Activated effector memory CD4-positive, alpha-beta T cell treated with anti-CD3 and anti-CD28 coated beads, Interleukin-2, amount 50 U/mL, for 16 hours (primary cell): ENCODE data around the gene UBE2E3.
"Not testable (repeated sequence)": the region's sequence is repeated elsewhere in the genome, so short reads cannot be mapped to it uniquely, and the experiment has no call there.

Experiments
- DNase-seq: peaks from one replicate; pipeline ENCODE4 v3.0.0-alpha.2; 2020

The UBE2E3 gene

GRCh38 chr2:181077128-181077709, 96.8 kb downstream of the UBE2E3 start:
- DNase-seq: no peak

DNA sequence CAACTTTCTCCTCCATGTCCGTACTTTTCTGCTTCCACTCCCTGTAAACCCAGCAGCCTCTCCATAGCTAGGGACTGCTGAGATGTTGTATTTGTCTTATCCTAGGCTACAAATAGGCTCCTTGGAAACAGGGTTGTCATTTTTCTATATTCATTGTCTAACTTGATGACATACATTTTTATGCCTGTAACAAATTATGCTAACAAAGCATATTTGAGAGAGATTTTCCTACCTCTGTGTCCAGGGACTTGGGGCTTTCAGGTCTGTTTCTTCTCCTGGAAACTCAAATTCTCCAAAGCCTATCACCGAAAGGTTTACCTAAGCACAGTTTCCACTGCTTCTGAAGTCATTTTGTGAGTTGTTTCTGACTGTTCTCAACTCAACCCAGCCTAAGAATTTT, 102.7 kb downstream of the UBE2E3 start:
- no peak for DNase-seq

- no peak for DNase-seq
Observed at GRCh38 chr2:181085734-181086133, 105.3 kb downstream of the UBE2E3 start.

DNA sequence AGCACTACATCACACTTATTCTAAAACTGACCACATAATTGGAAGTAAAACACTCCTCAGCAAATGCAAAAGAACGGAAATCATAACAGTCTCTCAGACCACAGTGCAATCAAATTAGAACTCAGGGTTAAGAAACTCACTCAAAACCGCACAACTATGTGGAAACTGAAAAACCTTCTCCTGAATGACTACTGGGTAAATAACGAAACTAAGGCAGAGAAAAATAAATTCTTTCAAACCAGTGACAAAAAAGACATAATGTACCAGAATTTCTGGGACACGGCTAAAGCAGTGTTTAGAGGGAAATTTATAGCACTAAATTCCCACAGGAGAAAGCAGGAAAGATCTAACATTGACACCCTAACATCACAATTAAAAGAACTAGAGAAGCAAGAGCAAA, 111.5 kb downstream of the UBE2E3 start:
- DNase-seq: not testable (repeated sequence)

DNA sequence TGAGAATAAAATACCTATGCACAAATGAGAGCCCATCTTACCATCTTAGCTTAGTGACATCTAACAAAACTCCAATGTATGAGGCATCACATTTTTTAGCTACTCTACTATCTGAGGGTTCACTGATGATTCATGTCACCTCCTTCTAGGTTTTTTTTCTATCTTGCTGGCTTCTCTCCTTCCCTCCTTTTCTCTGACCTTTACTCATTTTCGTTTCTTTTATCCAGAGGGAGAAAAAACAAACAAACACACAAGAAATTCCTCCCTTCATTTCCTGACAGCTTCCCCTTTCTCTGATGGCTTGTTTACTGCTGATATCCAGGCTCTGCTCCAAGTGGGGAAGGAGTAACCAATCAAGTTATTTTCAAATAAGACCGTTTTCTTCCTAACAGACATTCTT, 115.1 kb downstream of the UBE2E3 start:
- no peak for DNase-seq

- no peak for DNase-seq
Observed at GRCh38 chr2:181103659-181104058, 123.3 kb downstream of the UBE2E3 start.

DNA sequence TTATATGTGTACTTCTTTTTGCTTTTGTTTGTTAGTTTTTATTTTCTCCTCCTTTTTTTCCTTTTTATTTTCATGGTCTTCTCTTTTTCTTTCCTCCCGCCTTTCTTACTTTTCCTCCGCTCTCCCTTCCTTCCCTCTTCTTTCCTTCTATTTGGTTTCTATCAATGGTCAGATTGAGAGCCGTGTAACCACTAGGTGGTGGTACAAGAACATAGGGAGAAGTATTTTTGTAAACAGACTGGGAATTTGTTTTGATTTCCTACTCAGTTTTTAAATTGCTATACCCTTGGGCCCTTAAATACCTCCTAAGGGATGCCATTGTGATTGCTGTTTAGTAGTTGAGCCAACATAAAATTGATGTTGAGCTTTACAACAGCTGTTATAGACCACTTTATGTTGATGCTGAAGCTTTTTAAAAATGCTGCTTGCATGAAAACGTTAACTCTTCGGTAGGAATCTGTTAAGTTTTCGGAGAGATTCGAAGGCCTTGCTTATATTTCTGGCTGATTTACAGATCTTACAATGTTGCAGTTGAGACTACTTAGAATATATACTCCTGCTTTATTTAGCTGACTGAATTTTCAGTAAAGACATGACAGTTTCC, 124.2 kb downstream of the UBE2E3 start:
- no peak for DNase-seq

DNA sequence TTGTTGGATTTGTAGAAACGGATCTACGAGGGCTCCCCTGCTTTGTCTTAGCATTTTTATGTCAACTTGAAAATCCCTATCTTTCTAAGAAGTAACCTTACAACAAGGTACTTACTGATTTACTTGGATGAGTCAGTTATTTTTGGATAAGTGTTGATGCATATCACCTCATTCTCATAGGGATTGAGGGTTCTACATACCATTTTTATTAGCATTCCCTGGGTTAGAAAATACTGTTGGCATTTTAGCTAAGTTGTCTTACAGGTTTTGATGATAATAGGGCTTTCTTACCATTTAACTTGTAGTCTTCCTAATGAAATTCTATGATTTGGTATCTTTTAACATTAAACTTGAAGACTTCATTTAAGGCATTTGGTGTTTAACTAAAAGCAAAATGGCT, 125.2 kb downstream of the UBE2E3 start:
- DNase-seq: no peak

DNA sequence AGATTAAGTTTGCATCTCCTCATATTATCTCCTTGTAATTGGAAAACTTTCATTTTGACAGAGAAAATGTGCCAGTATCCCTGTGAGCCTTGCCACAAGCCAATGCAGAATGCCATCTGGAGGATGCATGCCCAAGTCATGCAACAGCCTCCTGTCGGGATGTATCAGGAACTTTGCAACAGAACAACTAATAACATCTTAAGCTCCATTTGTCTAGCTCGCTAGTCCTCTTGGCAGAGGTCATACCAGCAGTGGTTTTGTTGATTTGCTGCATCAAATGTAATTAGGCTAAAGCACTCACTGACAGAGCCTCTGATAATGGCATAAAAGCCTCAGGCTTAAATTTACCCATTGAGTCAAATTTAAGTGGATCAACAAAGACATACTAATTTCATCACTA, 125.8 kb downstream of the UBE2E3 start:
- no peak for DNase-seq

- no peak for DNase-seq
Observed at GRCh38 chr2:181106789-181107627, 126.6 kb downstream of the UBE2E3 start.

DNA sequence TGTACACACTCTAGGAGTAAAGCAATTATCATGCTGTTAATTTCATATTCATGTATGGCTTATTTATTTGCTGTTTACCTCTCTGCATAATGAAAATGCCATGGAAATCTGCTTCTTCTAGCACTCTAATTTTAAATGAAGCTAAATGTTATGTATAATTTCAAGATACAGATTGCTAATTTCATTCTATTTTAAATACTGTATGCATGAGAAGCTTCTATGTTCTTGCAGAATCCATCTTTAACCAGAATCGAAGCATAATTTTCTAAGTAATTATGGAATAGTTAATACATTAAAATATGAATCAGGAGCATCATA, 127.2 kb downstream of the UBE2E3 start:
- DNase-seq: no peak

DNA sequence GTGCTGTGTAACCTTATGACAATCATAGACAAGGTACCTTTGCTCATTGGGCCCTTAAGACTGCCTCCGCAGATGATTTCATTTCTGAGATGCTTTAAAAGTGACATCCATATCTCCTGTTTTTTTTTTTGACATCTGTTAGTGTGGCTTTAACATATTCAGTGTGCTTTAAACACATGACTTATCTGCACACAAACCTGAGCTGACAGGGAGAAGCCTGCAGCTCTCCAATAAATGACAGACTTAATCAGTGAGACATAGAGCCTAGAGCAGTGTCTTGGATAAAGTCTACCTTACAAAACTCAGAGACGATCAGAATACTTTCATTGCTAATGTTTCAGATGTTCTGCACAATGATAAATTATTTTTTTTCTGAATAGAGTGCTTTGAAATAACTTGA, 130.7 kb downstream of the UBE2E3 start:
- no peak for DNase-seq

GRCh38 chr2:181112916-181113315, 132.5 kb downstream of the UBE2E3 start:
- no peak for DNase-seq
